Measurements from ENCODE around the gene SIRT2.
"Not testable (repeated sequence)": the region's sequence is repeated elsewhere in the genome, so short reads cannot be mapped to it uniquely, and the experiment has no call there.

The SIRT2 gene

GRCh38 chr19:38899447-38900201 is at the start of gene SIRT2, which contains the start of gene NFKBIB:
Gene SIRT2 (minus strand): TSS chr19:38899618. CDS start chr19:38899521, 97 bp downstream.
Gene NFKBIB (plus strand): TSS chr19:38899969. CDS start chr19:38900033, 64 bp downstream.
- DNase-seq: peak; percentile 97

DNA sequence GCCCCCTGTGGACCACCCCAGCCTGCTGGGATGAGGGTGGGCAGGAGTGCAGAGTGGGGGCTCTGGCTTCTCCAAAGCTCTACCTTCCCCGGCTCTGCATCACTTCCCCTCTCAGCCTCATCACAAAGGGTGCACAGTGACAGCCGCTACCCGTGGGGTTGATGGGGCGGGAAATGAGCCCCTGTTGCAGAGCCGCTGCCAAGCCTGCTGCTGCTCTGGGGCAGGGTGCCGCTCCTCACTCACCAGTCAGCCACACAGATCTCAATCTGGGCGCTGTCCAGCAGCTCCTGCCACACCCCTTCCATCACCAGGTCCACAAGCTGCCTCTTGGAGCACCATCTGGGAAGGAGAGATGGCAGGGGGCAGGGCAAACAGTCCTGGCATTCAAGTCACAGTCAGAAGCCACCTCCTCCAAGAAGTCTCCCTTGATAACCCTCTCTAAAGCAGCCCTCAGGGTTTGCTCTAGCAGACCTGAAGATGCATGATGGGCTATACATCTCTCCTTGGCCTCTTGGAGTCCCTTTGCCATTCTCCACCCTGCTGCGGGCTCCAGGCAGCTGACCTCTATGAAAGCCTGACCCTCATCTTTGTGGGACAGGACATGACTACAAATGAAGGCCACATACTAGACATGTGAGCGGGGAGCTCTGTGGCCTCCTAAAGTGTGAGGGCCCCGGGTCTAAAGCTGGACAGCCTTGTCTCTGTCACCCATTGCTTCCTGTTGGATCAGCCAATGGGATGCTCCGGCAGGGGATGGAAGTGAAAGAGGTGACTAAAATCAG is 47.0 kb upstream of the SIRT2 start:
- no peak for DNase-seq

DNA sequence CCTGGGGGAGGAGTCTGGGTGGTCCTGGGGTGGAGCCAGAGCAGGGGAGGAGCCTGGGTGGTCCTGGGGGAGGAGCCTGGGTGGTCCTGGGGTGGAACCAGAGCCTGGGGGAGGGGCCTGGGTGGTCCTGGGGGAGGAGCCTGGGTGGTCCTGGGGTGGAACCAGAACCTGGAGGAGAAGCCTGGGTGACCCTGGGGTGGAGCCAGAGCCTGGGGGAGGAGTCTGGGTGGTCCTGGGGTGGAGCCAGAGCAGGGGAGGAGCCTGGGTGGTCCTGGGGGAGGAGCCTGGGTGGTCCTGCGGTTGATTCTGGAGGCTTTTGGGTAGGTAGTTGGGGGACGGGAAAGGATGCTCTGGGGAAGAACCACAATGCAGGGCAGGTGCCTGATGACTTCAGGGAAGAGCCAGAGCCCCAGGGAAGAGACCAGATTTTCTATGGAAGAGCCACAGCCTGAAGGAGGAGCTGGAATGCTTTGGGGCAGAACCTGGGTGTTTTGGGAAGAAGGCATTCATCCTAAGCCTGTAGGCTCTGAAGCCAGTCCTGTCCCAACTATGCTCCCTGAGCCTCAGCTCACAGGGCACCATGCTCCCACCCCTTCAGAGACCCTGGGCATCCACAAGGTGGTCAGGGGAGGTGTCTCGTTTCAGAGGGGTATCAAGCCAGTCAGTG is 46.3 kb upstream of the SIRT2 start:
- DNase-seq: no peak

DNA sequence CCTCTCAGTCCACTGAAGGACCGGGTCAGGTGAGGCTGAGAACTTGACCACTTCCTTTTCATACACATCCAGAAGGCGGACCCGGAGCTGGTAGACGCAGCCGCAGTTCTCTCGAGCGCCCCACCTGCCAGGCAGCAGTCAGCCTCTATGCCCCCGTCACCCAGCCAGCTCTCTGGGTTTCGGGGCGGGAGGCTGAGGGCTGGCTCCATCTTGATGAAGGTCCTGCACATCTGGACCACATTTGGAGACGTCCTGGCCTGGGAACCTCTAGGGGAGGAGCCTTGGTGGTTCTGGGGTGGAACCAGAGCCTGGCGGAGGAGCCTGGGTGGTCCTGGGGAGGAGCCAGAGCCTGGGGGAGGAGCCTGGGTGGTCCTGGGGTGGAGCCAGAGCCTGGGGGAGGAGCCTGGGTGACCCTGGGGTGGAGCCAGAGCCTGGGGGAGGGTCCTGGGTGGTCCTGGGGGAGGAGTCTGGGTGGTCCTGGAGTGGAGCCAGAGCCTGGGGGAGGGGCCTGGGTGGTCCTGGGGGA is 45.6 kb upstream of the SIRT2 start:
- no peak for DNase-seq

- no peak for DNase-seq
Measured at GRCh38 chr19:38942471-38943181, 43.2 kb upstream of the SIRT2 start.

GRCh38 chr19:38941979-38942378 is 42.6 kb upstream of the SIRT2 start:
- no peak for DNase-seq

DNA sequence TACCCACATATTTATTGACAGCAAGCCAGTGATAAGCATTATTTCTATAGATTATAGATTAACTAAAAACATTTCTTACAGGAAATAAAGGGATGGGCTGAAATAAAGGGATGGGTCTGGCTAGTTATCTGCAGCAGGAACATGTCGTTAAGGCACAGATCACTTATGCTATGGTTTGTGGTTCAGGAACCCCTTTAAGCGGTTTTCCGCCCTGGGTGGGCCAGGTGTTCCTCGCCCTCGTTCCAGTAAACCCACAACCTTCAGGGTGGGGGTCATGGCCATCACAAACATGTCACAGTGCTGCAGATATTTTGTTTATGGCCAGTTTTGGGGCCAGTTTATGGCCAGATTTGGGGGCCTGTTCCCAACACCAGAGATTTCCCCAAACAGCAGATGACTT is 42.0 kb upstream of the SIRT2 start:
- DNase-seq: not testable (repeated sequence)

DNA sequence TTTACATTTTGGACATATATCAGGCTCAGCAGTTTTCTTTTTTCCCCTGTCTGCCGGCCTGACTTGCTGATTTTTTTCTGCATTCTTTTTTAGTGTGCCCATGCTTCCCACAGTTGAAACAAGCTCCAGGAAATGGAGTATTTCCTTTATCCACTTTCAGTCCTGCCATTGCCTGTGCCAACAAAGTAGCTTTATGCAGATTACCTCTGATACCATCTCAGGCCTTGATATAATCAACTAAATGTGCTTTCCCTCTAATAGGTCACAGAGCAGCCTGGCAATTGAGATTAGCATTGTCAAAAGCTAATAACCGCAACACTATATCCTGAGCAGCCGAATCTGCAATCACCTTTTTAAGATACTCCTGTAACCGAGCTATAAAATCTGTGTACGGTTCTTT is 40.5 kb upstream of the SIRT2 start:
- no peak for DNase-seq

- no peak for DNase-seq
Measured at GRCh38 chr19:38933544-38933943, 34.1 kb upstream of the SIRT2 start.

DNA sequence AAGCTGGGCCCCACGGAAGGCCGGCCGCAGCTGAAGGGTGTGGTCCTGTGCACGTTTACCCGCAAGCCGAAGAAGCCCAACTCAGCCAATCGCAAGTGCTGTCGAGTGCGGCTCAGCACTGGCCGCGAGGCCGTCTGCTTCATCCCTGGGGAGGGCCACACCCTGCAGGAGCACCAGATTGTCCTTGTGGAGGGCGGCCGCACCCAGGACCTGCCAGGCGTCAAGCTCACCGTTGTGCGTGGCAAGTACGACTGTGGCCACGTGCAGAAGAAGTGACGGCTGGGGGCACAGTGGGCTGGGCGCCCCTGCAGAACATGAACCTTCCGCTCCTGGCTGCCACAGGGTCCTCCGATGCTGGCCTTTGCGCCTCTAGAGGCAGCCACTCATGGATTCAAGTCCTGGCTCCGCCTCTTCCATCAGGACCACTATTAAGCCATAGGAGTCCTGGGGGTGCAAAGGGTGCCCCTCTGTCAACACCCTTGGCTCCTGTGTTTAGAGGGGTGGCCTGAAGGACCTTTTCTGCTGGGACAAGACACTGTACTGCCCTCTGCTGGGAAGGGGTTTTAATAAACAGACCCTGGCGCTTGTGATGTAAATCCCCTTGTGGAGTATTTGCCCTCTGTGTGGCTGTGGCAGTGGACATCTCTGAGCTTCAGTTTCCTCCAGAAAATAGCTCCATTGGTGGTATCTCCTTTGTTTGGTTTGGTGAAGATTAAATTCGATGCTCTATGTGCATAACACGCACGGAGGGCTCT is 33.2 kb upstream of the SIRT2 start:
- no peak for DNase-seq

DNA sequence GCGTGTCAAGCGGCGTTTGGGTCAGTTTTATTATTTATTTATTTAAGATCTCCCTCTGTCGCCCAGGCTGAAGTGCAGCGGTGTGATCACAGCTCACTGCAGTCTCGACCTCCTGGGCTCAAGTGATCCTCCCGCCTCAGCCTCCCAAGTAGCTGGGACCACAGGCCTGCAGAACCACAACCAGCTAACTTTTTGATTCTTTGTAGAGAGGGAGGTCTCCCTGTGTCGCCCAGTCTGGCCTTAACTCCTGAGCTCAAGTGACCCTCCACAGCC is 32.0 kb upstream of the SIRT2 start:
- DNase-seq: no peak

- DNase-seq: no peak
Measured at GRCh38 chr19:38930776-38931520, 31.5 kb upstream of the SIRT2 start, which contains the start of gene MRPS12. Gene MRPS12 (plus strand): TSS chr19:38930944. CDS start chr19:38931295, 351 bp downstream.

DNA sequence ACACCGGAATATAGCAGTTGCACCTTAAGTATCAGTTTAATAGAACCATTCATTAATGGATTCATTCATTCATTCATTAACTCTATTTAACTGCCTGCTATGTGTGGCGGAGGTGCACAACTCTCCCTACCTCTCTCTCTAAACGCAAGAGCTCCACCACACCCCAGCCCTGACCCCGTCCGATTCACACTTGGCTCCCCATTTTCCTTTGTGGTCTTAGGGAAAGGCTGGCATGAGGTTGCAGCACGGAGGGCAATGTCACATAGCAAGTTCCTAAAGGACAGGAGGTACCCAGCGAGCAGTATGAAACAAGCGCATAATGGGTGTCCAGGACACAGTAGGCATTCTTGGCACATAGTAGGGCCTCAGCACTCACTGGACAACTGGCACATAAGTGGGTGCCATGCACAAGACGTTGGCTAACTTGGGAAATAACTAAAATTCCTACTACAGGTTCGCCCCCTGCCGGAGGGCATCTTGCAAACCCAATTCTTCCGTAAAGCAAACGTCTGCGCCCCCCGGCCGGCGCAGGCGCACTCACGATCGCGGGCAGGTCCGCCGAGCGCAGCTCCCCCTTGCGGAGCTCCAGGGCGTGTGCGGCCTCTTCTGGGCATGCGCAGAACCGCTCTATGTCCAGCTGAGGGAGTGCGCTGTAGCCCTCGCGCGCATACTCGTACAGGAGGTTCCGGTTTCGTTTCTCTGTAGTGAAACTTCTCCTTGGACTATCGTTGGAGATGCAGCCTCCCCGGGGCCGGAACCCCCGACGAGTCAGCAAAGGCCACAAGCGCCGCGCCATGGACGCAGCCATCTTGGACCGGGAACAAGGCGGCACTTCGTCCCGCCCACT is 30.7 kb upstream of the SIRT2 start, which contains the start of gene SARS2:
Gene SARS2 (minus strand): TSS at position 835 of the 847 bp plus-strand sequence. CDS start 27 bp downstream, at position 808.
- DNase-seq: peak; percentile 99

DNA sequence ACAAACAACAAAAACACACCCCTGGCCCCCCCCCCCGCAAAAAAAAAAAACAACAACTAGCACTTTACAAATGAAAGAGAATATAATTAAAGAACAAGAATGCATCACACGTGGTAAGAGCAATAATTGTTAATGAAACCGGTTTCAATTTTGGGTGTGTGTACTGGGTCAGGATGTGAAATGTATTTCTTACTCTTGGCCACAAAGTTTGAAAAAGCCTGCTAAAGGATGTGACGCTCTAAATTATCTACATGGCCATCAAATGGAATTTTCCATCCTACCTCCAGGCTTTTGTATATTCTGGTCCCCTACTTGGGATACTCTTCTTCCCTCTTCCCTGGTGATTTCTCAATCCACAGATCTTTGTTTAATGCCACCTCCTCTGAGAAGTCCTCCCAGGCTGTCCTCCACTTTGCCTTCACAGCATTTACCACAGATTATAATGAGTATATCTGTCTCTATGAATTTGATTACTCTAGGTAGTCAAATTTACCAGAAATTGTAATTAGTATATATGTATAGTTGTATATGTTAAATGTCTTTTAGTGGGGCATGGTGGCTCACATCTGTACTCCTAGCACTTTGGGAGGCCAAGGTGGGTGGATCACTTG is 29.1 kb upstream of the SIRT2 start:
- DNase-seq: no peak

GRCh38 chr19:38924388-38924787 is 25.0 kb upstream of the SIRT2 start:
- no peak for DNase-seq

DNA sequence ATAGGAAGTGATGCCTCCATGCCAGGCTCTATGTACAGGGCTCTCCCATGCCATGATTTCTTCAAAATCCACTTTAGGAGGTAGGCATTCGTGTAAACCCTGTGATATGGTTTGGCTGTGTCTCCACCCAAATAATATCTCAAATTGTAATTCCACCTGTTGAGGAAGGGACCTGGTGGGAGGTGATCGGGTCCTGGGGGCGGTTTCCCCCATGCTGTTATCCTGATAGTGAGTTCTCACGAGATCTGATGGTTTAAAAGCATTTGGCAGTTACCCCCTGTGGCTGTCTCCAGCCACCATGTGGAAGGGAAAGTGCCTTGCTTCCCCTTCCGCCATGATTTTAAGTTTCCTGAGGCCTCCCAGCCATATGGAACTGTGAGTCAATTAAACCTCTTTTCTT is 23.1 kb upstream of the SIRT2 start:
- no peak for DNase-seq

DNA sequence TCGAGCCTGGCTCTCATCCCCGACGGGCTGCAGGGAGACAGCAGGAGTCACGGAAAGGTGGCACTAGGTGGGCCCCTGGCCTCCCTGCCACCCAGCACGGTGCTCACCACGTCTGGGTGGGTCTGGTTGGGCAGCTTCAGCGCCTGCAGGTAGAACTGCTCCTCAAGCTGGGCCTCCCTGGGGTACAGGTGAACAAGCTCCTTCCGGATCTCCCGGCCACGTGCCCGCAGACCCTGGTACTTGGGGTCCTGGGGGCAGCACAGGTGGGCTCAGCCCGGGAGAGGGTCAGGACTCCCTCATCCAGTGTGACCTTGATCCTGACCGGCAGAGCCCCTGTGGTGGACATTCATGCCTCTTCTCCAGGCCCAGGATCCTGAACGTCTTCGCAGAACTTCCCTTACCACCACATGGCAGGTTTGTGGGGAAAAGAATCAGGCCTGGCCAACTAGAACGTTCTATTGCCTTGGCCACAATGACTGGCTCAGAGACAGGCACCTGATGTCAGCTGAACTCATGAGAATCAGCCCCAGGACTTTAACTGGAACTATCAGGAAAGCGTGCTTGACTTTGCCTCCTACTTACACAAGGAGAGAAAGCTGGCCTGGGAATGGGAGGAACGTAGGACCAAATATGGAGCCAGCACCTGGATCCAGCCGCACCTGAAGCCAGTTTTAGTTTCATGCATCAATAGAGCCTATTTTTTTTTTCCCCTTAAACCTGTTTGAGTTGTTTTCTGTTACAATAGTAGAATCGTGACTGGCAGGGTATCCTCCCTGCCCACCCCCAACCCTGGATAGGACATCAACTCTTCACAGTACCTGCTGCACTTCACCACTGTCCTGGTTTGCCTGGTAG is 22.2 kb upstream of the SIRT2 start:
- DNase-seq: no peak

DNA sequence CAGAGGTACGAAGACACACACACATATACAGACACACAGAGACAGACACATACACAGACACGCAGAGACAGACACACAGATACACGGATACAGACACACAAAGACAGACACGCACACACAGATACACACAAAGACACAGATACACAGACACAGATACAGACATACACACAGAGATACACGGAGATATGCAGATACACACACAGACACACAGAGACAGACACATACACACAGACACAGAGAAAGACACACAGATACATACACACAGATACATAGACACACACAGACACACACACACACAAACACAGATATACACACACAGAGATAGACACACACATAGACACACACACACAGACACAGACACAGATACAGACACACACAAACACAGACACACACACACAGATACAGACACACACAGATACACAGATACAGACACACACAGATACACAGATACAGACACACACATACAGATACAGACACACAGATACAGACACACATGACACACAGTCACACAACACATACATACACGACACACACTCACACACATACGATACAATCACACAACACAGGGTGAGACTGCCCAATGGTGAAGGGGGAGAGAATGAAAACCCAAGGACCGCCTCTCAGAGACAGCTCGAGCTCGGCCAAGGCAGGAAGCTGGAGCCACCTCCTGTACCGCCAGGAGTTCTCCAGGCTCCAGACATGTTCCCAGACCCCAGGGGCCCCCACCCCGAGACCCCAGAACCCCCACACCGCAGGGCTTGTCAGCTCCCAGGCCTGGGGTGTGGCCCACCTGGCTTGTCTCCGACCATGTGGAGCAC is 21.4 kb upstream of the SIRT2 start:
- DNase-seq: no peak

All from activated CD8-positive, alpha-beta memory T cell treated with anti-CD3 and anti-CD28 coated beads for 24 hours (primary cell).